ENCODE measurements around the gene GJB4. TPM values are rescaled to one million over a fixed set of nuclear protein-coding genes. Genes with fewer than 3 reads are reported as not detected.
A peak's percentile ranks its signal among the peaks of the same experiment; 100 is the strongest.

Gene GJB4
- total RNA-seq, 1 donor from 2014 or later: 1.3 TPM

DNA sequence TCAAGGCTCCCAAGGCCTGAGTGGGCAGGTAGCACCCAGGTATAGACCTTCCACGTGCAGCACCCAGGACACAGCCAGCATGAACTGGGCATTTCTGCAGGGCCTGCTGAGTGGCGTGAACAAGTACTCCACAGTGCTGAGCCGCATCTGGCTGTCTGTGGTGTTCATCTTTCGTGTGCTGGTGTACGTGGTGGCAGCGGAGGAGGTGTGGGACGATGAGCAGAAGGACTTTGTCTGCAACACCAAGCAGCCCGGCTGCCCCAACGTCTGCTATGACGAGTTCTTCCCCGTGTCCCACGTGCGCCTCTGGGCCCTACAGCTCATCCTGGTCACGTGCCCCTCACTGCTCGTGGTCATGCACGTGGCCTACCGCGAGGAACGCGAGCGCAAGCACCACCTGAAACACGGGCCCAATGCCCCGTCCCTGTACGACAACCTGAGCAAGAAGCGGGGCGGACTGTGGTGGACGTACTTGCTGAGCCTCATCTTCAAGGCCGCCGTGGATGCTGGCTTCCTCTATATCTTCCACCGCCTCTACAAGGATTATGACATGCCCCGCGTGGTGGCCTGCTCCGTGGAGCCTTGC, 1.7 kb downstream of the GJB4 start:
- Histone ChIP-seq H3K36me3 (ENCODE audit: control insufficient read depth, insufficient read depth, low read length) (no peaks in the 10 kb centered on the region), H3K27me3 (ENCODE audit: control insufficient read depth, insufficient read depth, low read length) (no peaks in the 10 kb centered on the region)

DNA sequence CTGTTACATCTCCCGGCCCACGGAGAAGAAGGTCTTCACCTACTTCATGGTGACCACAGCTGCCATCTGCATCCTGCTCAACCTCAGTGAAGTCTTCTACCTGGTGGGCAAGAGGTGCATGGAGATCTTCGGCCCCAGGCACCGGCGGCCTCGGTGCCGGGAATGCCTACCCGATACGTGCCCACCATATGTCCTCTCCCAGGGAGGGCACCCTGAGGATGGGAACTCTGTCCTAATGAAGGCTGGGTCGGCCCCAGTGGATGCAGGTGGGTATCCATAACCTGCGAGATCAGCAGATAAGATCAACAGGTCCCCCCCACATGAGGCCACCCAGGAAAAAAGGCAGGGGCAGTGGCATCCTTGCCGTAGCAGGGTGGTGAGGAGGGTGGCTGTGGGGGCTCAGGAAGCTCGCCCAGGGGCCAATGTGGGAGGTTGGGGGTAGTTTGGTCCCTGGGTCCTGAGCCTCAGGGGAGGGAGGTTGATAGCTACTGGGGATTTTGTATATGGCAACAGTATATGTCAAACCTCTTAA, 2.3 kb downstream of the GJB4 start:
- Histone ChIP-seq H3K4me3 (ENCODE audit: low read depth, low read length) (no peak overlapping the region), H3K36me3 (ENCODE audit: control insufficient read depth, insufficient read depth, low read length) (no peaks in the 10 kb centered on the region), H3K27me3 (ENCODE audit: control insufficient read depth, insufficient read depth, low read length) (no peaks in the 10 kb centered on the region)
- TF ChIP-seq, protein P1, sequence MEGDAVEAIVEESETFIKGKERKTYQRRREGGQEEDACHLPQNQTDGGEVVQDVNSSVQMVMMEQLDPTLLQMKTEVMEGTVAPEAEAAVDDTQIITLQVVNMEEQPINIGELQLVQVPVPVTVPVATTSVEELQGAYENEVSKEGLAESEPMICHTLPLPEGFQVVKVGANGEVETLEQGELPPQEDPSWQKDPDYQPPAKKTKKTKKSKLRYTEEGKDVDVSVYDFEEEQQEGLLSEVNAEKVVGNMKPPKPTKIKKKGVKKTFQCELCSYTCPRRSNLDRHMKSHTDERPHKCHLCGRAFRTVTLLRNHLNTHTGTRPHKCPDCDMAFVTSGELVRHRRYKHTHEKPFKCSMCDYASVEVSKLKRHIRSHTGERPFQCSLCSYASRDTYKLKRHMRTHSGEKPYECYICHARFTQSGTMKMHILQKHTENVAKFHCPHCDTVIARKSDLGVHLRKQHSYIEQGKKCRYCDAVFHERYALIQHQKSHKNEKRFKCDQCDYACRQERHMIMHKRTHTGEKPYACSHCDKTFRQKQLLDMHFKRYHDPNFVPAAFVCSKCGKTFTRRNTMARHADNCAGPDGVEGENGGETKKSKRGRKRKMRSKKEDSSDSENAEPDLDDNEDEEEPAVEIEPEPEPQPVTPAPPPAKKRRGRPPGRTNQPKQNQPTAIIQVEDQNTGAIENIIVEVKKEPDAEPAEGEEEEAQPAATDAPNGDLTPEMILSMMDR (IDR thresholded peaks at IDR 0.05; ENCODE audit: insufficient read depth, low read length, poor library complexity, severe bottlenecking): no peak
- no peak for DNase-seq (ENCODE audit: low read depth)

More for the DNA sequence above, 1.7 kb downstream of the GJB4 start:
- DNase-seq (ENCODE audit: low read depth): no peak
- H3K4me3 ChIP-seq (ENCODE audit: low read depth, low read length): no peak overlapping the region
- TF ChIP-seq, protein P1 (IDR thresholded peaks at IDR 0.05; ENCODE audit: insufficient read depth, low read length, poor library complexity, severe bottlenecking): no peak

DNA sequence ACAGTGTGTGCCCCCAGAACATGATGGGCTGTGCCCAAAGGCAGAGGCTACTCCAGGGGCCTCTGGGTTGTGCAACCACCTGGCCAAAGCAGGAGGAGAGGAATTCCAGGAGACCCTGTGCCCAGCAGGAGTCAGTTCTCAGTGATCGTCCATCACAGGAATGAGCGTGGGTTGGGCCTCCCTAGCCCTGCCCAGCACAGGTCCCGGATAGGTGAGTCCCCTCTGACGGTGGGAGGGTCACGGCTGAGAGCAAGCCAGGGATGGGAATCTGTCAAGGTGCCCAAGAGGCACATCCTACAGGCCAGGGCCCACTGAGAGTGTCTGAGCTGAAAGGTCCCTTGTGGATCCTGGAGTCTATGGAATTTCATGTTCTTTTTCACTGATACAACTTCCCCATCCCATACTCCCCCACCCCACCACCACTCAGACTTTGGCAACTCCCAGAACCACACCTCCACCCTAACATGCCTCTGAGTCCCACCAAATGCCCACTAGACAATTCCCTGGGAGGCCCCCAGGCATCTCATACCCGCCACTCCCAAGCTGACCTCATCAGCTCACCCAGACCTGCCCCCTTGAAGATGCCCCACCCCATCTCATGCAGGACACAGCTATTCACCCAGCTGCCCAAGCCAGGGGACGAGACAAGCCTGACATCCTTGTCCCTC, 3.1 kb downstream of the GJB4 start:
- no peaks in the 10 kb centered on the region for H3K27me3 ChIP-seq (ENCODE audit: control insufficient read depth, insufficient read depth, low read length)
- TF ChIP-seq, protein P1 (IDR thresholded peaks at IDR 0.05; ENCODE audit: insufficient read depth, low read length, poor library complexity, severe bottlenecking): no peak
- DNase-seq (ENCODE audit: low read depth): no peak
- H3K4me3 ChIP-seq (ENCODE audit: low read depth, low read length): no peak overlapping the region
- H3K36me3 ChIP-seq (ENCODE audit: control insufficient read depth, insufficient read depth, low read length): no peaks in the 10 kb centered on the region

DNA sequence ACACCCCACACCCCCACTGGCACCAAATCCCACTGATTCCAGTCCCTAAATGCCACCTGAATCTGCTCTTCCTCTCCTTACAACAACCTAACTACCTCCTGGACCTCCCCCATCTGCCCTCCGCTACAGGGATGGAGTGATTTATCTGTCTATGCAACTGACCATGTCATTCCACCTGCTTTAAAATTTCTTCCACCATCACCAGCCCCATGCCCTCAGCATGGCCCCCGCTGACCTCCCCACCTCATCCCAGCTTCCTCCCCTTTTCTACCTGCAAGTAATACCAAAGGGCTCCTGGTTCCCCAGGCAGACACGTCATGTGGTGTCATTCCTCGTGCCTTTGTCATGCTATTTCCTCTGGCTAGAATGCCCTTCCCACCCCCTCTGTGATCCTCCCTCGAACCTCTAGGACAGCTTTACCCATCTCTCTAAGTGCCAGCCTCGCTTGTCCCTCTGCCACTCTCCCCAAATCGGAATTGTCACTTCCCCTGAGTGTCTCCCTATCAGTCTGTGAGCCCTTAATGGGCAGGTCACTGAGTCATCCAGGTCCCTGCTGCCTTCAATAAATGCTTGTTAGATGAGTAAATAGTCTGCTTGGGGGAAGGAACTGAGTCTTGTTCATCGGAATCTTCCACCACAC, 3.7 kb downstream of the GJB4 start:
- peak; percentile 72 for DNase-seq (ENCODE audit: low read depth)
- H3K27me3 ChIP-seq (ENCODE audit: control insufficient read depth, insufficient read depth, low read length): no peaks in the 10 kb centered on the region
- TF ChIP-seq, protein P1 (IDR thresholded peaks at IDR 0.05; ENCODE audit: insufficient read depth, low read length, poor library complexity, severe bottlenecking): no peak
- H3K36me3 ChIP-seq (ENCODE audit: control insufficient read depth, insufficient read depth, low read length): no peaks in the 10 kb centered on the region
- H3K4me3 ChIP-seq (ENCODE audit: low read depth, low read length): no peak overlapping the region

DNA sequence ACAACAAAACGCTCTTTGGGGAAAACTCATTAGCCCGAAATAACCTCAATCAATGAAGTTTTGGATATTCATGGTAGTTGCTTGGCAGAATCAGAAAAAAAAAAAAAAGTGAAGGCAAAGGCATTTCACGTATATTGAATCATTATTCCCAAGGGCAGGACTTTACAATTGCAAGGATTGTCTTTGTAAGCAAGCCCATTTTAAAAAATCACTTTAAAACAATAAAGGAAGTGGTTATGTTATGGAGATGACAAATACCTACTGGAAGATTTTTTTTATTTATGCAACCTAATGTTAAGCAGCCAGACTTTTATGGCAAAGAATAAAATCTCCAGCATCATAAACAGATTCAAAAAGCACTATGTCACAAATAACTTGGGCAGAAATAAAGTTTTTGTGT, 9.3 kb downstream of the GJB4 start:
- Histone ChIP-seq H3K27me3 (ENCODE audit: control insufficient read depth, insufficient read depth, low read length) (no peaks in the 10 kb centered on the region), H3K36me3 (ENCODE audit: control insufficient read depth, insufficient read depth, low read length) (no peaks in the 10 kb centered on the region), H3K4me3 (ENCODE audit: low read depth, low read length) (no peak overlapping the region)
- TF ChIP-seq, protein P1 (IDR thresholded peaks at IDR 0.05; ENCODE audit: insufficient read depth, low read length, poor library complexity, severe bottlenecking): no peak
- no peak for DNase-seq (ENCODE audit: low read depth)

Data from kidney epithelial cell (primary cell).